ENCODE data around the gene CNN1. TPM values are rescaled to one million over a fixed set of nuclear protein-coding genes. Genes with fewer than 3 reads are reported as not detected.

Gene CNN1
- total RNA-seq = 7.5 and 16.5 TPM in 2 replicates

DNA sequence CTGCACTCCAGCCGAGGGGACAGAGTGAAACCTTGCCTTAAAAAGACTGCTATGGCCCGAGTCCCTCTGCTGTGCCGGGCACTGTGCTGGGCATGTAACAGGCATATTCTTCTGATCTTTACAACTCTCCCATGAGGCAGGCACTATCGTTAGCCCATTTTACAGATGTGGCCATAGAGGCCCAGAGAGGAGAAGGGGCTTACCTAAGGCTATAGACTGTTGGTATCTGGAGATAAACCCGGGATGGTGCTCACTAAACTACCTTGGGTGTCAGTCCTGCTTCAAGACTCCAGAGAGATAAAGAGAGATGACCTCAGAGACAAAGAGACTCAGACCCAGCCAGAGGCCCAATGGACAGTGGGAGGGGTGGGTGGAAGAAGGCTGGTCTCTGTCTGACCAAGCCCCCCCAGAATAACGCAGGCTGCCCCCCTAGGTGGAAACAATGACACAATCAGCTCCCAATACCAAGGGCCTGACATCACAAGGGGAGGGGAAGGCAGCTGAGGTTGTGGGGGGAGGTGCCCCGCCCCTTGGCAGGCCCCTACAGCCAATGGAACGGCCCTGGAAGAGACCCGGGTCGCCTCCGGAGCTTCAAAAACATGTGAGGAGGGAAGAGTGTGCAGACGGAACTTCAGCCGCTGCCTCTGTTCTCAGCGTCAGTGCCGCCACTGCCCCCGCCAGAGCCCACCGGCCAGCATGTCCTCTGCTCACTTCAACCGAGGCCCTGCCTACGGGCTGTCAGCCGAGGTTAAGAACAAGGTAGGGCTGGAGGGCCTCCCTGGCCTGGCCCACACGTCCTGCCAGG is at the start of gene CNN1:
CNN1 (plus strand) TSS at position 620 of the 805 bp plus-strand sequence; CDS start at position 697, 77 bp downstream.

DNA sequence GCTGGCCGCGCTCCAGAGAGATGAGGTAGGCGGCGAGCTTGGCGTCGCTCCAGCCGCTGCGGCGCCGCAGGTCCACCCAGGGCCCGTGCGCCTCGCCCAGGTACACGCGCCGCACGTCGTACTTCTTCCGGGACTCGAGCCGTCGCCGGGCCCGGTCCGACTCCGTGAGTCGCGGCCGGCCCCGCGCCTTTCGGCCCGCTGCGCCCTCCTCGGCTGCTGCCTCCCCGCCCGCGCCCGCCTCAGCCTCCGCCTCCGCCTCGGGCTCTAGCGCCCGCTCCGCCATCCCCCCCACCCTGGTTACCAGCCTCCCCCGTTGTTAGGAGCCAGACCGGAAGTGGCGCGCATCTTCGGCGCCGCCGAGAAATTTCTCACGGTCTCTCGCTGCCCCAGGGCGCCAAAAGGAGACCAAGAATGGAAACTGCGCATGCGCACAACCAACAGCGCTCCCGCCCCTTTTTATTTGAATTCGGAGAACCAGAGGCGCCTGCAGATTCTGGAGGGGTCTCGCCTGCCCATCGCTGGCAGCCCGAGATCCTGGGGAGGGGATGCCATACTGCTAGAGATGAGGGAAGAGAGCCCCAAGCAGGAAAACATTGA is 33.0 kb upstream of the CNN1 start, which contains the start of gene ZNF653:
ZNF653 (minus strand) TSS at position 336 of the 597 bp plus-strand sequence; CDS start at position 283, 53 bp downstream.

DNA sequence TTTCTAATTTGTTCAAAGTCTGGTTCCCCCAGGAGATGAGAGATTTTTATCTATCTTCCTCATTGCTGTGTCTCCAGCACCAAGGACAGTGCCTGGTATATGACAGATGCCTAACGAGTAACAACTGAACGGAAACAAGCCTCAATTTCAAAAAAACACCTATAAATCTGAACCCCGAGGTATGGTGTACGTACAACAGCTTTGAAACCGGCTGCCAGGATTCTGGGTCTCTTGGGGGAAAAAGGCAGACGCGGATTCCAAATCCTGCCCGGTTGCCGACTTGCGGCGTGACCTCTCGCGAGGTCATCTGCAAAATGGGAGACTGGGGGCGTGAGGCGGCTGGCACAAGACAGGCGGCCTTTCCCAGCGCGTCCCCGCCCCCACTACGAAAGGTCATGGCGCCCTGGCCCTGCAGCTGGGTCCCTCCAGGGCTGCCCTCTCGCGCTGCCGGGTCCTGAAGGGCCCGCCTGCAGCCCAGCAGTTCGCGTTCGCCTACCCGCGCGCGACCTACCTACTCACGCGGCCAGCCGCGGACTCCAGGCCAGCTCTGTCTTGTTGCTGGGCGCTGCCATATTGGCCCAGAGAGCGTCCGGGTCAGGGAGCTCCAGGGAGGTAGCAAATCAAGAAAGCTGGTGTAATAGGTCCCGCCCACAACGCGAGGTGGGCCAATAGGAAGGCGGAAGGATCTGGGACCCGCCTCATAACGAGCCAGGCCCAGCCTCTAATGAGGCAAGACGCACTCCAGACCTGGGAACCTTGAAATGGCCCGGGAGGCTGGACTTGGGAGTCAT is 9.9 kb upstream of the CNN1 start, which contains the start of gene ECSIT:
ECSIT (minus strand) TSS at position 584 of the 791 bp plus-strand sequence. CDS start 9,964 bp downstream, outside the sequence.

DNA sequence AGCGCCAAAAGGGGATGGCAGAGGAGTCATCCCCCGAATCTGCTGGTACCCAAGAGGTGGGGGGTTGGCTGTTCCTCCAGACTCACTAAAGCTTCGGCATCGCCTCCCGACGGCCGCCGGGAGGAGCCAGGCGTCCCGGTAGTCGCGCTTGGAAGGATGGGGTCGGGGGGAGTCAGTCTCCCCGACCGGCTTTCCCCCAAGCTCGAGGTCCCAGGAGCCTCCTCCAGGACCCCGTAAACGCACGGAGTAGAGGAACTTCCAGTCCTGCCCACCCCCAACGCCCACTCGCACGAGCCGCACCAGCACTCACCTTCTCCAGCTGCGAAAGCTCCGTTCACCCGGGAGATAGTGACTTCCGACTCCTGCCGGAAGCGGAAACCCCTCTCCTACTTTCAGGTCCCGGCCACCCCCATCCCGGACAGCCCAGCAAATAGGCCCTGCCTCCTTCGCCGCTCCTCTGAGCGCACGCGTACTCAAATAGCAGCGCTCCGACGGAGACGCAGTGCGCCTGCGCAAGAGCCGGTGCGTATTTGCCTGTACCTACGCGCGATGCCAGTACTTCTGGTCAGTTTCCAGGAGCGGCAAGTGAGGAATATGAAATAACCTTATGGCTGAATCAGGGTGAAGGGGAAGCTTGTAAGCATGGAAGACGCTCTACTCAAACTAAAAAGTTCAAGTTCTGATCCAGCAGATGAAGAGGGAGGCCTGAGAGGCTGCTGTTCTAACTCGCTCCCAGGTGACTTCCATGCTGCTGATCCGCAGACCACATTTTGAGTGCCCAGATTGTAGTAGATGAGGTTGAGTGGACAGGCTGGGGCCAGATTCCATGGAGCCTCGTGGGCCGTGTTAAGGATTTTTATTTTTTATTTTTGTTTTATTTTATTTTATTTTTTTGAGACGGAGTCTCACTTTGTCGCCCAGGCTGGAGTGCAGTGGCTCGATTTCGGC is 20.5 kb downstream of the CNN1 start, which contains the start of gene ELOF1:
ELOF1 (minus strand) TSS at position 350 of the 948 bp plus-strand sequence. CDS start 4,883 bp downstream, outside the sequence.

DNA sequence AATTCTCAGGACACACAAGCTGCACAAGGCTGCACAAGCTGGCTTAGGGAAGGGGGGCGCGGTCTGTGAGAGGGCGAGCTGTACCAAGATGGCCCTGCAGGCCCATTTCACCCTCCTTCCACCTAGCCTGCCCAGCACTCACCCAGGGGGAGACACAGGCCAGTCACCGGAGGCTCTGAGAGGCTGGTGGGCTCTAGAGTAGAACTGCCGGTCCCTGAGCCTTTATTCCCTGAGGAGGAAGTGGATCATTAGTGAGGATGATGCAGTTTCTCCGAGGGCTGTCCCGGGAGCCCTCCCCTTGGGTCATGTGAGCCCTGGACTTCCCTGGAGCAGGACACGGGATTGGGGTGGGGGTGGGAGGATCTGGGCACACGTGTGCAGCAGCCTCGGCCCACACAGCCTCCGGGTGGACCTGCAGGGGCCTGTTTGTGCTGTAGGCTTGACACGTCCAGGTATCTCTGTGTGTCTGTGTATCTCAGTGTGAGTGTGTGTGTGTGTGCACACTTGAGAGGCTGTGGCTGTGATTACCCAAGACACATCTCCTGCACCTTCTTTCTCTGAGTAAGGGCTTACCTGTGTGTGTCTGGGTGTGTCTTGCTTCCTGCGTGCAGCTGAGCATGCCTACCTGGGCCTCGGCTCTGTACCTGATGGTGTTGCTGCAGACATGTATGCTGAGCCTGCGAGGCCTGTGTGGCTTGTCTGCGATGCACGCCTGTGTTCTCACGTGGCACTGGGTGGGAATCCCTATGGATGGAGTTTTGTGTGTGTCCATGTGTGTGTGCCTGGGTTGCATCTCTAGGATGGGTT is 39.0 kb downstream of the CNN1 start, which contains the start of gene ACP5:
ACP5 (minus strand) TSS at position 195 of the 807 bp plus-strand sequence. CDS start 328 bp downstream, outside the sequence.

DNA sequence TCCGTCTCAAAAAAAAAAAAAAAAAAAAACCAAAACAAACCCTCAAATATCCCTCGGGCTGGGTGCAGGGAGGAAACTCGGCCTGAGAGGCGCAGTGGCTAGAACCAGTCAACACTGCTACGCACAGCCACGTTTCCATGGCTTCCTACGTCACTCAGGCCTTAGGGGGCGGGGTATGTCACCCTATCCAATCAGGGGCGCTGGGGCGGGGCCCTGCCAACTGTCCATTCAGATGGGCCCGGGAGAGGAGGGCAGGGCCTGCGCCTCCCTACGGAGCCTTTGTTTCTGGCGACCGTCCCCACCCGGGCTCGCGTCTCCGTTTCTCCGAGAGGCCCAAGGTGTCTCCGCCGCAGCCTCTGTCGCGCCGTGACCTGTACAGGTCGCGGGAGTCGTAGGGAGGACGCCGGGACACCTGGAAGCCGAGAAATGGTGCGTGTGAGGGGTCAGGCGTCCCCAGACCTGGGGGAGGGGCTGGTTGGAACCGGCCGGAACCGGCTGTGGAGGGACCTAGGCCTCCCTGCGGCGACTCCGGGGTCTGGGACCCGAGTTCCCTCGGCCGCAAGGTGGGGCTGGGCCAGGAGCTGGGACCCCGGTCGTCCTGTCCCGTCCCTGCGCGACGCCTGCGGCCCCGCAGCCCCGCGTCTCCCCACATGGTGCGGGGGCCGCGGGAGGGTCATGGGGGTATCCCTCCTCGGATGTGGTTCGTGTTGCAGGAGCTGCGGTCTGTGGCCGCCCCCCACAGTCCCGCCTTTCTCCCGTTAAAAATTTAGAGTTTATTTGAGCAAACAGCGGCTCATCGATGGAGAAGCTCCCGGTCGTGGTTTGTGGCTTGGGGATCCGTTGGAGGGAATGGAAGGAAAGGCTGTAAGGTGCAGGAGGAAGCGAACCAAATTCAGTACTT is 58.8 kb downstream of the CNN1 start, which contains the start of gene ZNF627:
ZNF627 (plus strand) TSS at position 282 of the 901 bp plus-strand sequence; CDS start at position 427, 145 bp downstream.

Other genes starting within 250 kb of the CNN1 start
- gene TSPAN16, start 242.7 kb upstream of the CNN1 start, total RNA-seq = not detected in 2 replicates
- 16.2 and 22.2 TPM in 2 replicates for gene RAB3D, start 199.2 kb upstream of the CNN1 start, total RNA-seq
- gene TMEM205, start 192.6 kb upstream of the CNN1 start, total RNA-seq = 92.3 and 93.8 TPM in 2 replicates
- gene CCDC159, start 192.3 kb upstream of the CNN1 start, total RNA-seq = 7.0 and 9.6 TPM in 2 replicates
- gene PLPPR2, start 183.4 kb upstream of the CNN1 start, total RNA-seq = 10.0 and 13.0 TPM in 2 replicates
- 0.37 and 0.43 TPM in 2 replicates for gene SWSAP1, start 164.2 kb upstream of the CNN1 start, total RNA-seq
- gene EPOR, start 154.5 kb upstream of the CNN1 start, total RNA-seq = 3.8 and 6.0 TPM in 2 replicates
- gene RGL3, start 119.5 kb upstream of the CNN1 start, total RNA-seq = 1.4 TPM in 2 replicates
- gene ODAD3, start 103.7 kb upstream of the CNN1 start, total RNA-seq = 0.18 and 0.28 TPM in 2 replicates
- gene PRKCSH, start 103.2 kb upstream of the CNN1 start, total RNA-seq = 106 and 160 TPM in 2 replicates
- gene ELAVL3, start 57.8 kb upstream of the CNN1 start, total RNA-seq = not detected in 2 replicates
- 4.0 and 6.4 TPM in 2 replicates for gene ZNF653, start 33.0 kb upstream of the CNN1 start, total RNA-seq
- 27.7 and 43.3 TPM in 2 replicates for gene ECSIT, start 9.7 kb upstream of the CNN1 start, total RNA-seq
- 29.4 and 41.2 TPM in 2 replicates for gene ELOF1, start 20.4 kb downstream of the CNN1 start, total RNA-seq
- 1.3 and 2.0 TPM in 2 replicates for gene ACP5, start 38.8 kb downstream of the CNN1 start, total RNA-seq
- gene ZNF627, start 58.6 kb downstream of the CNN1 start, total RNA-seq = 19.0 and 19.3 TPM in 2 replicates
- 3.1 and 4.3 TPM in 2 replicates for gene ZNF823, start 200.1 kb downstream of the CNN1 start, total RNA-seq
- 12.9 and 14.9 TPM in 2 replicates for gene ZNF441, start 228.1 kb downstream of the CNN1 start, total RNA-seq